Measurements from ENCODE around the gene PLPPR4.

Gene PLPPR4

DNA sequence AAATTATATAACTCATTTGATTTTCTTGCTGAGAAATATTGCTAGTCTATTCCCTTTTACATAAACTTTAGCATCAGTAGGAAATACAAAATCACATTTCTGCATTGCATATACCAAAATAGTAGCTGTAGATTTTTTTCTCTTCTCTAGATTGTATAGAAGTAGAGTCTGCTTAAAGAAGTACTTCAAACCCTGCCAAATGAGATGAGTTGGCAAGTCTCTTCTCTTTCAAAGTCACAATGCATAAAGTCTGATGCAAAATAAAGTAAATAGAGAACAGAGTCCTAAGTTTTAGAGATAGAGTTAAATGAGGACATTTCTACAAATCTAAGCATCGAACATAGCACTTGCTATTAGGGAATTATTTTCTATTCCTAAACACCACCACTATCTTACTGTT, 6.4 kb downstream of the PLPPR4 start:
- no peaks in the 10 kb centered on the region for H3K36me3 ChIP-seq (replicated peaks in 1 of 2; ENCODE audit: control insufficient read depth in 2 of 2, insufficient read depth in 2 of 2, low read length in 2 of 2)
- H3K9ac ChIP-seq (ENCODE audit: low read depth, low read length, poor library complexity), result no peak overlapping the region
- H2BK15ac ChIP-seq (ENCODE audit: low read length), result no peak overlapping the region
- no peak for DNase-seq (ENCODE audit: low spot score)
- H2AFZ ChIP-seq (ENCODE audit: low read length), result no peak overlapping the region
- H4K91ac ChIP-seq (ENCODE audit: low read depth, low read length, poor library complexity), result no peak overlapping the region
- no peak overlapping the region for H2BK5ac ChIP-seq (ENCODE audit: low read length)
- WGBS, 2 donors (ENCODE audit: extremely low coverage in 2 of 2, insufficient read length in 2 of 2, insufficient replicate concordance in 1 of 2), result no CpG with 5 or more reads among the region's 1 CpG
- no peak overlapping the region for H3K4ac ChIP-seq (ENCODE audit: low read length)
- H3K27ac ChIP-seq (replicated peaks; ENCODE audit: low read length), result no peak overlapping the region
- H3K4me3 ChIP-seq (ENCODE audit: low read length in 2 of 2), result no peak overlapping the region
- no peaks in the 10 kb centered on the region for H3K4me1 ChIP-seq (ENCODE audit: control insufficient read depth in 2 of 2, insufficient read depth in 1 of 2, low read depth in 1 of 2, low read length in 2 of 2)
- no peak overlapping the region for H2BK120ac ChIP-seq (ENCODE audit: low read depth, low read length)
- no peak overlapping the region for H2AK5ac ChIP-seq (ENCODE audit: low read depth, low read length)
- H3K14ac ChIP-seq (ENCODE audit: low read length), result no peak overlapping the region
- H3K79me1 ChIP-seq (ENCODE audit: low read depth, low read length), result no peaks in the 10 kb centered on the region
- H3K4me2 ChIP-seq (ENCODE audit: insufficient read depth, low read length, poor library complexity, severe bottlenecking), result no peak overlapping the region
- H3K27me3 ChIP-seq (ENCODE audit: control insufficient read depth in 3 of 3, insufficient read depth in 3 of 3, low read depth in 1 of 3, low read length in 3 of 3), result peaks cover 0 to 15% (median 0%) of the 10 kb centered on the region in 3 experiments
- no peak overlapping the region for H3K23ac ChIP-seq (ENCODE audit: low read depth, low read length, poor library complexity)
- no peak overlapping the region for H3K18ac ChIP-seq (ENCODE audit: low read length)
- no peak overlapping the region for H4K8ac ChIP-seq (ENCODE audit: low read depth, low read length)
- no peak overlapping the region for H2BK12ac ChIP-seq (ENCODE audit: low read length)
- no peaks in the 10 kb centered on the region for H3K9me3 ChIP-seq (replicated peaks in 1 of 2; ENCODE audit: control insufficient read depth in 2 of 2, insufficient read depth in 1 of 2, low read depth in 1 of 2, low read length in 2 of 2)

DNA sequence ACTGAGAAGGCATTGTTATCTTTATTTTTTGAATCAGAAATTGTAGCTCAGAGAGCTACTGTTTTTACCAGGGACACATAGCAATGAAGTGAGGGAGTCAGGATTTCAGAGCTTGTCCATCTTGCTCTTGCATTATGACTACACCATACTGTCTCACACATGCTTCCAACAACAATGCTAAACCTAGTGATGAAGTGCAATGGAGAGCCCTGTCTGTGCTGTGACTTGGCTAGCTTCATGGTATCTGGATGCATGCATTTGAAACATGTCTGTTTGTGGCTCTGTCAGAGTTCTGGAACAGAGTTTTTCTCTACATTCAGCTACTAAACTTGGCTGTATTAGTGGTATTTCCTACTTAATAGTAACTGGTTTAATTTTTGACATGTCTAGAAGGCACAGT, 7.0 kb downstream of the PLPPR4 start:
- no peak overlapping the region for H2AK5ac ChIP-seq (ENCODE audit: low read depth, low read length)
- H3K9me3 ChIP-seq (replicated peaks in 1 of 2; ENCODE audit: control insufficient read depth in 2 of 2, insufficient read depth in 1 of 2, low read depth in 1 of 2, low read length in 2 of 2), result no peaks in the 10 kb centered on the region
- H2BK15ac ChIP-seq (ENCODE audit: low read length), result no peak overlapping the region
- no peak overlapping the region for H3K14ac ChIP-seq (ENCODE audit: low read length)
- H2BK120ac ChIP-seq (ENCODE audit: low read depth, low read length), result no peak overlapping the region
- H3K23ac ChIP-seq (ENCODE audit: low read depth, low read length, poor library complexity), result no peak overlapping the region
- H2BK5ac ChIP-seq (ENCODE audit: low read length), result no peak overlapping the region
- no peak overlapping the region for H3K4me3 ChIP-seq (ENCODE audit: low read length in 2 of 2)
- H2BK12ac ChIP-seq (ENCODE audit: low read length), result no peak overlapping the region
- H3K27ac ChIP-seq (replicated peaks; ENCODE audit: low read length), result no peak overlapping the region
- no peaks in the 10 kb centered on the region for H3K36me3 ChIP-seq (replicated peaks in 1 of 2; ENCODE audit: control insufficient read depth in 2 of 2, insufficient read depth in 2 of 2, low read length in 2 of 2)
- no peak for DNase-seq (ENCODE audit: low spot score)
- no peaks in the 10 kb centered on the region for H3K79me1 ChIP-seq (ENCODE audit: low read depth, low read length)
- H4K8ac ChIP-seq (ENCODE audit: low read depth, low read length), result no peak overlapping the region
- H3K18ac ChIP-seq (ENCODE audit: low read length), result no peak overlapping the region
- H3K27me3 ChIP-seq (ENCODE audit: control insufficient read depth in 3 of 3, insufficient read depth in 3 of 3, low read depth in 1 of 3, low read length in 3 of 3), result peaks cover 0 to 9% (median 0%) of the 10 kb centered on the region in 3 experiments
- H3K4me2 ChIP-seq (ENCODE audit: insufficient read depth, low read length, poor library complexity, severe bottlenecking), result no peak overlapping the region
- no peak overlapping the region for H4K91ac ChIP-seq (ENCODE audit: low read depth, low read length, poor library complexity)
- H3K9ac ChIP-seq (ENCODE audit: low read depth, low read length, poor library complexity), result no peak overlapping the region
- no peak overlapping the region for H2AFZ ChIP-seq (ENCODE audit: low read length)
- H3K4me1 ChIP-seq (ENCODE audit: control insufficient read depth in 2 of 2, insufficient read depth in 1 of 2, low read depth in 1 of 2, low read length in 2 of 2), result no peaks in the 10 kb centered on the region
- H3K4ac ChIP-seq (ENCODE audit: low read length), result no peak overlapping the region

DNA sequence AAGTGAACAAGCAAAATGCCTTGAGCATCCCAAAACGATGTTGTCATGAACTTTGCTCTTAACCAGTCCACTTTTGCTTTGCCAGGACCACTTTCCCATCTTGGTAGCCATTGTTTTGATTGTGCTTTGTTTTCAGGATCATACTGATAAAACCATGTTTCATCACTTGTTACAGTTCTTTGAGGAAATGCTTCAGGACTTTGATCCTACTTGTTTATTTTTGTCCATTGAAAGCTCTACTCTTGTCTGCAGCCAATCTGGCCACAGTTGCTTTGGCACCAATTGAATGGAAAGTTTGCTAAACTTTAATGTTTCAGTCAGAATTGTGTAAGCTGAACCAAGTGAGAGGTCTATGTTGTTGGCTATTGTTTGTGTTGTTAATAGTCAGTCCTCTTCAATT, 12.8 kb downstream of the PLPPR4 start:
- Histone ChIP-seq H3K14ac (ENCODE audit: low read length) (no peak overlapping the region), H2BK120ac (ENCODE audit: low read depth, low read length) (no peak overlapping the region)
- WGBS, 2 donors (ENCODE audit: extremely low coverage in 2 of 2, insufficient read length in 2 of 2, insufficient replicate concordance in 1 of 2), result no CpG with 5 or more reads among the region's 1 CpG

DNA sequence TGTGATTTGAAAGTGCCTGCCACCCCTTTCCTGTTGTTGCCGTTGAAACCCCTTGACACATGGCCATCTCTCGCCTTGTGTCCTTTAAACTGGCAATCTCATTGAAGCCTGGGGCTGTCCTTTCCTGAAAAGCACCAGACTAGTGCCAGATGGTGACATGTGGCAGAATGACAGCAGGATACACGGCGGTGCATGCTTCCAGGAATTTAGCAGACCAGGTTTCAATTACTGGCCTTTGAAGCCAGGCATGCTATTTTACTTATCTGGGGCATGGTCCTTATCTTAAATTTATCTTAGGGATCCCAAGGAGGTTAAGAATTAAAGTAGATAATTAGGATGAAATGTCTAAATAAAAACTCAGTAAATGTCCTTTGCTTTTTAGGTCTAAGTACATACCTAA, 15.2 kb downstream of the PLPPR4 start:
- no peak overlapping the region for H3K18ac ChIP-seq (ENCODE audit: low read length)
- no peak overlapping the region for H3K14ac ChIP-seq (ENCODE audit: low read length)
- no peaks in the 10 kb centered on the region for H3K27me3 ChIP-seq (ENCODE audit: control insufficient read depth in 3 of 3, insufficient read depth in 3 of 3, low read depth in 1 of 3, low read length in 3 of 3)
- WGBS, 2 donors (ENCODE audit: extremely low coverage in 2 of 2, insufficient read length in 2 of 2, insufficient replicate concordance in 1 of 2), result no CpG with 5 or more reads among the region's 4 CpGs
- no peak overlapping the region for H2BK12ac ChIP-seq (ENCODE audit: low read length)
- H3K9ac ChIP-seq (ENCODE audit: low read depth, low read length, poor library complexity), result no peak overlapping the region
- no peak overlapping the region for H2BK5ac ChIP-seq (ENCODE audit: low read length)
- no peaks in the 10 kb centered on the region for H3K9me3 ChIP-seq (replicated peaks in 1 of 2; ENCODE audit: control insufficient read depth in 2 of 2, insufficient read depth in 1 of 2, low read depth in 1 of 2, low read length in 2 of 2)
- no peak overlapping the region for H3K4ac ChIP-seq (ENCODE audit: low read length)
- no peaks in the 10 kb centered on the region for H3K36me3 ChIP-seq (replicated peaks in 1 of 2; ENCODE audit: control insufficient read depth in 2 of 2, insufficient read depth in 2 of 2, low read length in 2 of 2)
- no peak overlapping the region for H2BK120ac ChIP-seq (ENCODE audit: low read depth, low read length)
- H2AFZ ChIP-seq (ENCODE audit: low read length), result no peak overlapping the region
- H3K4me1 ChIP-seq (ENCODE audit: control insufficient read depth in 2 of 2, insufficient read depth in 1 of 2, low read depth in 1 of 2, low read length in 2 of 2), result no peaks in the 10 kb centered on the region
- H4K91ac ChIP-seq (ENCODE audit: low read depth, low read length, poor library complexity), result no peak overlapping the region
- DNase-seq (ENCODE audit: low spot score), result no peak
- no peak overlapping the region for H3K4me2 ChIP-seq (ENCODE audit: insufficient read depth, low read length, poor library complexity, severe bottlenecking)
- H3K23ac ChIP-seq (ENCODE audit: low read depth, low read length, poor library complexity), result no peak overlapping the region
- no peaks in the 10 kb centered on the region for H3K79me1 ChIP-seq (ENCODE audit: low read depth, low read length)
- H4K8ac ChIP-seq (ENCODE audit: low read depth, low read length), result no peak overlapping the region
- H2AK5ac ChIP-seq (ENCODE audit: low read depth, low read length), result no peak overlapping the region
- no peak overlapping the region for H3K4me3 ChIP-seq (ENCODE audit: low read length in 2 of 2)
- H2BK15ac ChIP-seq (ENCODE audit: low read length), result no peak overlapping the region
- no peak overlapping the region for H3K27ac ChIP-seq (replicated peaks; ENCODE audit: low read length)

More for the DNA sequence above, 12.8 kb downstream of the PLPPR4 start:
- Histone ChIP-seq H4K8ac (ENCODE audit: low read depth, low read length) (no peak overlapping the region), H2BK5ac (ENCODE audit: low read length) (no peak overlapping the region), H4K91ac (ENCODE audit: low read depth, low read length, poor library complexity) (no peak overlapping the region), H2BK12ac (ENCODE audit: low read length) (no peak overlapping the region), H2AFZ (ENCODE audit: low read length) (no peak overlapping the region), H2BK15ac (ENCODE audit: low read length) (no peak overlapping the region), H3K23ac (ENCODE audit: low read depth, low read length, poor library complexity) (no peak overlapping the region), H3K79me1 (ENCODE audit: low read depth, low read length) (no peaks in the 10 kb centered on the region), H3K4me3 (ENCODE audit: low read length in 2 of 2) (no peak overlapping the region), H3K18ac (ENCODE audit: low read length) (no peak overlapping the region), H3K4me1 (ENCODE audit: control insufficient read depth in 2 of 2, insufficient read depth in 1 of 2, low read depth in 1 of 2, low read length in 2 of 2) (no peaks in the 10 kb centered on the region), H3K27me3 (ENCODE audit: control insufficient read depth in 3 of 3, insufficient read depth in 3 of 3, low read depth in 1 of 3, low read length in 3 of 3) (no peaks in the 10 kb centered on the region), H2AK5ac (ENCODE audit: low read depth, low read length) (no peak overlapping the region), H3K36me3 (replicated peaks in 1 of 2; ENCODE audit: control insufficient read depth in 2 of 2, insufficient read depth in 2 of 2, low read length in 2 of 2) (no peaks in the 10 kb centered on the region), H3K9me3 (replicated peaks in 1 of 2; ENCODE audit: control insufficient read depth in 2 of 2, insufficient read depth in 1 of 2, low read depth in 1 of 2, low read length in 2 of 2) (no peaks in the 10 kb centered on the region), H3K4ac (ENCODE audit: low read length) (no peak overlapping the region), H3K27ac (replicated peaks; ENCODE audit: low read length) (no peak overlapping the region), H3K9ac (ENCODE audit: low read depth, low read length, poor library complexity) (no peak overlapping the region), H3K4me2 (ENCODE audit: insufficient read depth, low read length, poor library complexity, severe bottlenecking) (no peak overlapping the region)
- DNase-seq (ENCODE audit: low spot score), result no peak

Measured in neuronal stem cell (in vitro differentiated cells).